ENCODE measurements around the gene GPA33. TPM values are rescaled to one million over a fixed set of nuclear protein-coding genes. Genes with fewer than 3 reads are reported as not detected.

Gene GPA33
- polyA plus RNA-seq, 1 donor (not counting 4 experiments of a cell fraction or from before 2014, with no cell fraction given), result not detected

- TF ChIP-seq EZH2 (IDR thresholded peaks at IDR 0.05; ENCODE audit: low read length), result no peak
- TF ChIP-seq CTCF (optimal IDR thresholded peaks at IDR 0.05 in 1 of 3, IDR thresholded peaks at IDR 0.05 in 1 of 3, conservative IDR thresholded peaks at IDR 0.05 in 1 of 3; ENCODE audit: extremely low read depth in 1 of 3, insufficient read depth in 2 of 3, low read length in 3 of 3), result no peak
- H3K9me3 ChIP-seq (ENCODE audit: control insufficient read depth, low read depth, low read length), result no peaks in the 10 kb centered on the region
- peaks cover 3% of the 10 kb centered on the region for H3K4me1 ChIP-seq (ENCODE audit: control insufficient read depth, extremely low read depth, insufficient read depth, low read length)
- dilution Hi-C loops (cut with MboI; ENCODE audit: extremely low pct_ligation_motif_present, low sequenced_read_pairs), result no loop called here
- DNase-seq (ENCODE audit: low read depth, low spot score), result no peak
- no peaks in the 10 kb centered on the region for H3K79me2 ChIP-seq (ENCODE audit: control insufficient read depth, insufficient read depth, low read length)
- H4K20me1 ChIP-seq (ENCODE audit: control insufficient read depth, extremely low read depth, insufficient read depth, low read length), result no peaks in the 10 kb centered on the region
- no peak overlapping the region for H3K4me3 ChIP-seq (ENCODE audit: control insufficient read depth in 2 of 3, extremely low read depth in 1 of 3, insufficient read depth in 2 of 3, low read depth in 1 of 3, low read length in 3 of 3)
- H2AFZ ChIP-seq (ENCODE audit: control insufficient read depth, low read length), result no peak overlapping the region
- no peak overlapping the region for H3K4me2 ChIP-seq (ENCODE audit: control insufficient read depth, extremely low read depth, insufficient read depth, low read depth, low read length)
- no peaks in the 10 kb centered on the region for H3K9me1 ChIP-seq (ENCODE audit: control insufficient read depth, extremely low read depth, insufficient read depth, low read length)
- H3K27ac ChIP-seq (ENCODE audit: control insufficient read depth, insufficient read depth, low read length), result no peak overlapping the region
- no peaks in the 10 kb centered on the region for H3K27me3 ChIP-seq (ENCODE audit: control insufficient read depth, extremely low read depth, insufficient read depth, low read length)
- no peaks in the 10 kb centered on the region for H3K36me3 ChIP-seq (ENCODE audit: control insufficient read depth in 2 of 2, extremely low read depth in 1 of 2, insufficient read depth in 2 of 2, low read length in 2 of 2)
- FAIRE-seq, result no peak
- no peak overlapping the region for H3K9ac ChIP-seq (ENCODE audit: control insufficient read depth, extremely low read depth, insufficient read depth, low read length)
Measured at GRCh38 chr1:167089939-167090313, 251 bp downstream of the GPA33 start.

DNA sequence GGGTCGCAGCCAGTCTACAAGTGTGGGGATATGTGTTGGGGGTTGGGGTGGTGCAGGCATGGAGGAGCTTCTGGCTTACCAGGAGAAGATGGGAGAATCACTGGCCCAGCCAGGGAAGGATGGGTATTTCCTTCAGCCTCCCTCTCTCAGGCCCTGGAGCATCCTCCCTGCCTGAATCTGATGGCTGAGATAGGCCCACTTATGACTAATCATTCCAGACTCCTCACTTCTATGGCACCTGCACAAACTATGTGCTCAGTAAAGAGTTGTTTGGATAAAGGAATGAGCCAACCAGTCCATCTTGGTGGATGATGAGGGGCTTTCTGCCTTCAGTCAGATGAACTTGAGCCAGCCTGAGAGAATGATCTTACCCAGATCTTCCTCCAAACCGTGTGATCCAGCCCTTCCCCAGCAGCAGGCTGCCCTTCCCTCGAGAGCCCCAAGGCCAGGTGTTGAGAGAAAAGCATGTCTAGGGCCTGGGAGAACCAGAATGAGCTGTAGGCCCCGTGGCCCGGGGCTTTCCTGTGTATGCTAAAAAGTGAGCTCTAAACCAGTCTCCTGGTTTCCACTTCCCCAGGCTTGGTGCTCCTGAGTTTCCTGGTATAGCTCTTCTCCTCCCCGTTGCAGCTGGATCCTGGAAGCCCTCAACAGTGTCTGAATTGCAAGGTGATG, 1.3 kb downstream of the GPA33 start:
- TF ChIP-seq EZH2 (IDR thresholded peaks at IDR 0.05; ENCODE audit: low read length), result no peak
- TF ChIP-seq CTCF (optimal IDR thresholded peaks at IDR 0.05 in 1 of 3, IDR thresholded peaks at IDR 0.05 in 1 of 3, conservative IDR thresholded peaks at IDR 0.05 in 1 of 3; ENCODE audit: extremely low read depth in 1 of 3, insufficient read depth in 2 of 3, low read length in 3 of 3), result no peak
- Histone ChIP-seq H3K79me2 (ENCODE audit: control insufficient read depth, insufficient read depth, low read length) (no peaks in the 10 kb centered on the region), H4K20me1 (ENCODE audit: control insufficient read depth, extremely low read depth, insufficient read depth, low read length) (no peaks in the 10 kb centered on the region), H3K9me3 (ENCODE audit: control insufficient read depth, low read depth, low read length) (no peaks in the 10 kb centered on the region), H3K27me3 (ENCODE audit: control insufficient read depth, extremely low read depth, insufficient read depth, low read length) (no peaks in the 10 kb centered on the region), H3K9ac (ENCODE audit: control insufficient read depth, extremely low read depth, insufficient read depth, low read length) (no peak overlapping the region), H3K4me1 (ENCODE audit: control insufficient read depth, extremely low read depth, insufficient read depth, low read length) (no peaks in the 10 kb centered on the region), H3K9me1 (ENCODE audit: control insufficient read depth, extremely low read depth, insufficient read depth, low read length) (no peaks in the 10 kb centered on the region), H3K4me3 (ENCODE audit: control insufficient read depth in 2 of 3, extremely low read depth in 1 of 3, insufficient read depth in 2 of 3, low read depth in 1 of 3, low read length in 3 of 3) (no peak overlapping the region), H2AFZ (ENCODE audit: control insufficient read depth, low read length) (no peak overlapping the region), H3K36me3 (ENCODE audit: control insufficient read depth in 2 of 2, extremely low read depth in 1 of 2, insufficient read depth in 2 of 2, low read length in 2 of 2) (no peaks in the 10 kb centered on the region), H3K27ac (ENCODE audit: control insufficient read depth, insufficient read depth, low read length) (no peak overlapping the region), H3K4me2 (ENCODE audit: control insufficient read depth, extremely low read depth, insufficient read depth, low read depth, low read length) (no peak overlapping the region)
- dilution Hi-C loops (cut with MboI; ENCODE audit: extremely low pct_ligation_motif_present, low sequenced_read_pairs), result no loop called here
- DNase-seq (ENCODE audit: low read depth, low spot score) (no peak), FAIRE-seq (no peak)

Data from keratinocyte (primary cell).